SK-N-SH (cell line): ENCODE measurements around the gene C15orf61. TPM values are rescaled to one million over a fixed set of nuclear protein-coding genes. Genes with fewer than 3 reads are reported as not detected.

Experiments used
- CTCF ChIA-PET: fragments of 300-600, 350-600 bp; formaldehyde crosslinking; extraction: SDS; loops from one replicate; lab custom pipeline; 2021; lab: Yijun Ruan, JAX
- POLR2A ChIA-PET: fragments of 350-600 bp; sonication (Branson Sonifier 250); formaldehyde crosslinking; extraction: SDS; loops from one replicate; lab custom pipeline; 2020; ENCODE audit warnings: antibody characterized with exemption, inconsistent platforms; lab: Yijun Ruan, JAX
- DNase-seq: peaks from one replicate; pipeline ENCODE4 v3.0.0; 2012
- H2AFZ ChIP-seq: fragments of 200-600 bp; sonication (generic); 2 replicates; pipeline ENCODE4 v1.8.1; 2016; ENCODE audit warnings: antibody characterized with exemption, mild to moderate bottlenecking, low read depth
- H3F3A ChIP-seq: fragments of 200-600 bp; sonication (generic); replicated peaks from 2 replicates; pipeline ENCODE3; 2016; ENCODE audit warnings: antibody characterized with exemption, mild to moderate bottlenecking; ENCODE audit not compliant: insufficient read depth
- H3K27ac ChIP-seq, 2 experiments: fragments of 200-500 bp in 1 of 2; fragments of 200-600 bp in 1 of 2; sonication (Bioruptor generic) in 1 of 2; sonication (generic), shearing (Covaris generic) in 1 of 2; 2 replicates each; pipeline versions ENCODE4 v1.5.1 to v1.6.1; 2014 to 2016; ENCODE audit warnings: low read depth in 2 of 2, inconsistent platforms in 1 of 2, low read length in 1 of 2, mild to moderate bottlenecking in 1 of 2, mixed read lengths in 1 of 2
- H3K27me3 ChIP-seq: fragments of 200-600 bp; sonication (generic), shearing (Covaris generic); 2 replicates; pipeline ENCODE4 v1.6.1; 2016; ENCODE audit warnings: mixed run types; ENCODE audit not compliant: insufficient read depth
- H3K36me3 ChIP-seq, 2 experiments: fragments of 200-500 bp in 1 of 2; fragments of 200-600 bp in 1 of 2; sonication (Bioruptor generic) in 1 of 2; sonication (generic) in 1 of 2; replicated peaks in 1 of 2; 2 replicates each; pipeline versions ENCODE3 to v1.5.1; 2014 to 2016; ENCODE audit warnings: low read length in 1 of 2, mild to moderate bottlenecking in 1 of 2; ENCODE audit not compliant: insufficient read depth in 2 of 2, control insufficient read depth in 1 of 2
- H3K4me1 ChIP-seq, 2 experiments: fragments of 200-500 bp in 1 of 2; fragments of 200-600 bp in 1 of 2; sonication (Bioruptor generic) in 1 of 2; sonication (generic), shearing (Covaris generic) in 1 of 2; 2 replicates each; pipeline versions ENCODE4 v1.5.1 to v1.6.1; 2014 to 2016; ENCODE audit warnings: low read depth in 1 of 2, low read length in 1 of 2, mixed run types in 1 of 2; ENCODE audit not compliant: insufficient read depth in 2 of 2, control insufficient read depth in 1 of 2
- H3K4me2 ChIP-seq: fragments of 200-600 bp; sonication (generic), shearing (Covaris generic); 2 replicates; pipeline ENCODE4 v1.6.1; 2017; ENCODE audit warnings: mixed run types
- H3K4me3 ChIP-seq, 2 experiments: fragments of 200-500 bp in 1 of 2; fragments of 200-600 bp in 1 of 2; sonication (Bioruptor generic) in 1 of 2; sonication (generic), shearing (Covaris generic) in 1 of 2; 2 replicates each; pipeline versions ENCODE4 v1.5.1 to v1.8.1; 2014 to 2016; ENCODE audit warnings: low read depth in 2 of 2, inconsistent platforms in 1 of 2, low read length in 1 of 2, mild to moderate bottlenecking in 1 of 2, mixed read lengths in 1 of 2, moderate library complexity in 1 of 2
- H3K79me2 ChIP-seq: fragments of 200-600 bp; sonication (generic); 2 replicates; pipeline ENCODE4 v1.8.1; 2017; ENCODE audit warnings: mild to moderate bottlenecking; ENCODE audit not compliant: insufficient read depth
- H3K9ac ChIP-seq: fragments of 200-600 bp; sonication (generic); 2 replicates; pipeline ENCODE4 v1.6.1; 2017; ENCODE audit warnings: mixed run types
- H3K9me2 ChIP-seq: fragments of 200-600 bp; sonication (generic); 2 replicates; pipeline ENCODE4 v1.6.1; 2017; ENCODE audit warnings: mixed run types
- H3K9me3 ChIP-seq: fragments of 200-600 bp; sonication (generic); 2 replicates; pipeline ENCODE4 v1.6.1; 2017; ENCODE audit warnings: mixed run types, mild to moderate bottlenecking, moderate library complexity
- H4K20me1 ChIP-seq: fragments of 200-600 bp; sonication (generic); 2 replicates; pipeline ENCODE4 v1.6.1; 2017; ENCODE audit warnings: mild to moderate bottlenecking, mixed run types; ENCODE audit not compliant: insufficient read depth
- CHD2 ChIP-seq: fragments of 150-350 bp; IDR thresholded peaks from 2 replicates; pipeline ENCODE4 v1.6.1; 2018; ENCODE audit warnings: low read length; ENCODE audit not compliant: partially characterized antibody
- EP300 ChIP-seq, 2 experiments: IDR thresholded peaks; 2 replicates each; pipeline versions ENCODE4 v1.4.0 to v1.6.1; 2012; ENCODE audit warnings: borderline replicate concordance in 1 of 2, low read depth in 1 of 2, low read length in 1 of 2
- FOSL2 ChIP-seq: IDR thresholded peaks from 2 replicates; pipeline ENCODE4 v1.4.0; 2012; ENCODE audit warnings: low read depth, mild to moderate bottlenecking, moderate library complexity, borderline replicate concordance
- GATA2 ChIP-seq: sonication (generic); formaldehyde crosslinking; IDR thresholded peaks from 2 replicates; pipeline ENCODE4 v1.5.0; 2020; ENCODE audit warnings: mild to moderate bottlenecking, missing genetic modification reagents
- IRF3 ChIP-seq: fragments of 150-350 bp; IDR thresholded peaks from 2 replicates; pipeline ENCODE4 v1.6.1; 2016; ENCODE audit warnings: mild to moderate bottlenecking, low read depth, low read length
- JUND ChIP-seq: IDR thresholded peaks from 2 replicates; pipeline ENCODE4 v1.4.0; 2012
- MXI1 ChIP-seq: IDR thresholded peaks from 2 replicates; pipeline ENCODE4 v1.6.1; 2012; ENCODE audit warnings: mild to moderate bottlenecking, low read depth, low read length, improper control_type of control experiment
- PBX3 ChIP-seq: IDR thresholded peaks from 2 replicates; pipeline ENCODE4; 2012
- POLR2AphosphoS5 ChIP-seq: IDR thresholded peaks from 2 replicates; pipeline ENCODE4 v1.6.1; 2012; ENCODE audit warnings: low read depth, low read length
- RFX5 ChIP-seq: IDR thresholded peaks from 2 replicates; pipeline ENCODE4 v1.6.1; 2012; ENCODE audit warnings: mild to moderate bottlenecking, improper control_type of control experiment, low read length
- SMC3 ChIP-seq: IDR thresholded peaks from 2 replicates; pipeline ENCODE4 v1.6.1; 2012; ENCODE audit warnings: low read depth, low read length, improper control_type of control experiment
- TCF12 ChIP-seq: IDR thresholded peaks from 2 replicates; pipeline ENCODE4 v1.4.0; 2012
- TEAD4 ChIP-seq: IDR thresholded peaks from 2 replicates; pipeline ENCODE4 v1.4.0; 2012; ENCODE audit warnings: mild to moderate bottlenecking, borderline replicate concordance; ENCODE audit not compliant: insufficient read depth
- USF2 ChIP-seq: fragments of 150-350 bp; IDR thresholded peaks from 2 replicates; pipeline ENCODE4 v1.6.1; 2017; ENCODE audit warnings: antibody characterized with exemption, low read length, low read depth, borderline replicate concordance
- YY1 ChIP-seq: IDR thresholded peaks from 2 replicates; pipeline ENCODE4 v1.4.0; 2012; ENCODE audit warnings: low read depth, mild to moderate bottlenecking
- WGBS: methylation state at CpG from one replicate; pipeline ENCODE4 v1.1.6; 2017; ENCODE audit warnings: low lambda C conversion rate; 5-methylcytosine and 5-hydroxymethylcytosine counted together
- polyA plus RNA-seq, 3 experiments: library from polyadenylated mRNA; depleted of rRNA; stranded (reverse); fragments of >200 nt; gene quantifications; 2 replicates each; pipeline ENCODE4 v1.2.3, GENCODE V29; 2012
- TF ChIP-seq, protein P1 (sequence below): IDR thresholded peaks from 2 replicates; pipeline ENCODE4 v1.4.0; 2012; ENCODE audit warnings: low read depth, borderline replicate concordance

The C15orf61 gene
- polyA plus RNA-seq, 1 of the 3 experiments (the other 2 are of a cell fraction), result 4.0 TPM

- H3K79me2 ChIP-seq, result no peaks in the 10 kb centered on the region
- H3K9ac ChIP-seq, result no peak overlapping the region
- peaks cover 0 to 9% of the 10 kb centered on the region in 2 experiments for H3K36me3 ChIP-seq
- no peak overlapping the region for H3K27ac ChIP-seq
- POLR2A ChIA-PET, result no interaction called here
- TF ChIP-seq EP300 (IDR thresholded peaks at IDR 0.05; ENCODE audit: borderline replicate concordance in 1 of 2, low read depth in 1 of 2, low read length in 1 of 2) (no peak), USF2 (no peak), CHD2 (no peak), TCF12 (no peak), TEAD4 (no peak), RFX5 (no peak), GATA2 (no peak), SMC3 (no peak), JUND (no peak), PBX3 (no peak), YY1 (no peak), IRF3 (no peak), POLR2AphosphoS5 (no peak), MXI1 (no peak), FOSL2 (no peak)
- TF ChIP-seq, protein P1, sequence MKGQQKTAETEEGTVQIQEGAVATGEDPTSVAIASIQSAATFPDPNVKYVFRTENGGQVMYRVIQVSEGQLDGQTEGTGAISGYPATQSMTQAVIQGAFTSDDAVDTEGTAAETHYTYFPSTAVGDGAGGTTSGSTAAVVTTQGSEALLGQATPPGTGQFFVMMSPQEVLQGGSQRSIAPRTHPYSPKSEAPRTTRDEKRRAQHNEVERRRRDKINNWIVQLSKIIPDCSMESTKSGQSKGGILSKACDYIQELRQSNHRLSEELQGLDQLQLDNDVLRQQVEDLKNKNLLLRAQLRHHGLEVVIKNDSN, result no peak
- WGBS, result 94% methylated on average over 4 of the region's 4 CpGs
- H3K9me3 ChIP-seq, result no peaks in the 10 kb centered on the region
- no peaks in the 10 kb centered on the region for H3K27me3 ChIP-seq
- no peak overlapping the region for H2AFZ ChIP-seq
- H3K4me2 ChIP-seq, result no peak overlapping the region
- no peak overlapping the region for H3K4me3 ChIP-seq
- no peak for DNase-seq
- H3K4me1 ChIP-seq, result peaks cover 0 to 12% of the 10 kb centered on the region in 2 experiments; a peak in 1 of 4 replicates
- H4K20me1 ChIP-seq, result no peaks in the 10 kb centered on the region
- H3K9me2 ChIP-seq, result no peaks in the 10 kb centered on the region
- CTCF ChIA-PET, result no interaction called here
- peaks cover 14% of the 10 kb centered on the region for H3F3A ChIP-seq
Measured at GRCh38 chr15:67509918-67510317, 11.0 kb upstream of the C15orf61 start.
